ENCODE measurements around the gene F5.

F5 gene

DNA sequence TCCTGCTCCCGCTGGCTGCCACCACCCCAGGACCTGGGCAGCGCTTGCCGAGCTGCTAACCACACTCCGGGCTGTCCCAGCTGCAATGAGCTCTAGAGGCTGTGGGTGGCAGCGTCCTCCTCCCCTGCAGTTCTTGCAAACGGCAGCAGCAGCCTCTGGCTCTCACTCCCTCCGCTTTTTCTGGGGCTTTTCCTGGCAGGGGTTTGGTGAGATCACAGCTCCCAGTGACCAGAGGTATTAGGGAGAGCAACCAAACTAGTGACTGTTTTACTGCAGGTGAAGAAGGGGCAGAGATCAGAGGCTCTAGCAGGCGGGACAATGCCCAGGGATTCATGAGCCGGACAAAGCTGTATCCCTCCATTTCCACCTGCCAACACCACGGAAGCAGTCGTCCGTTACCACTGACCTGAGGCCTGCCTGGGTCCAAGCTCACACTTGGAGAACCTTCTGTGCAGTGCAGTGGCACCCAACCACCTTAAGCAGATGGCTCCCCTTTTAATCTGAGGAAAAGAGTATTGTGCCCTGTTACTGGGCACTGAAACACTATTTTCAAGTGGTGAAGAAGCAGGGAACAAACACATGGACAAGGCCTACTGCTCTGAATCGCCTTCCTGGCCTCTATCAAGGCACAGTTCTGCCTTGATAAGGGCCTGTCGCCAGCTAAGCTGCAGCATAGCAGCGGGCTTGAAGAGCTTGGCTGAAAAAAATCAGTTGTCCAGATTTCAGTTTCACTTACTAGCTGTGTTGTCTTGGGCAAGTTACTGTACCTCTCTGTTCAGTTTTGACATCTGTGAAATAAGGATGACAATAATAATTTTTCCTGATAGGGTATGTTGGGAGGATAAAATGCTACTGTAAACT, at the start of gene F5:
TSS of gene F5 (minus strand) at position 87 of the 861 bp plus-strand sequence. CDS start 95 bp downstream, outside the sequence.
- peak; percentile 71 for DNase-seq

- DNase-seq = no peak
Observed at GRCh38 chr1:169634877-169635276, 48.6 kb upstream of the F5 start.

DNA sequence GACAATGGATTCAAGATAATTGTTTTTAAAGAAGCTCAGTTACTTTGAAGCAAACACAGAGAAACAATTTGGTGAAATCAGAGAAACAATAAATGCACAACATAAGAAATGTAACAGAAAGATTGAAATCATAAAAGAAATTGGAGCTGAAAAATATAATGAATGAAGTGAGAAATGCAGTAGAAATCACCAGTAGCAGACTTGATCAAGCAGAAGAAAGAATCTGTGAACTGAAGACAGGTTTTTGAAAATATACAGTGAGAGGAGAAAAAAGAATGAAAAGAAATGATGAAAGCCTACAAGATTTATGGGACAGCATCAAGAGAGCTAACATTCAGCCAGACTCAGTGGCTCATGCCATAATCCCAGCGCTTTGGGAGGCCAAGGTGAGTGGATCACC, 47.9 kb upstream of the F5 start:
- no peak for DNase-seq

DNA sequence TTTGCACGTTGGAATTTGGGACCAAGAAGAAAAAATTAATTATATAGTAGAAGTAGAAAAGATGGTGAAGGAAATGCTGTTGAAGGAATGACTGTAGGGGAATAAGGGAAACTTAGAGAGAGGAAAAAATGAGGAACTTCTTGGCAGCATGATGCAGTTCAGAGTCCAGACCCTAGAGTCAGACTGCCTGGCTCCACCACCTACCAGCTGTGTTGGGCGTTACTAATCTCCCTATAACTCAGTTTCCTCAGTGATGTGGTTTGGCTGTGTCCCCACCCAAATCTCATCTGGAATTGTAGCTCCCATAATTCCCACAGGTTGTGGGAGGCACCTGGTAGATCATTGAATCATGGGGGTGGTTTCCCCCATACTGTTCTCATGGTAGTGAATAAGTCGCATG, 45.0 kb upstream of the F5 start:
- DNase-seq = no peak

GRCh38 chr1:169630006-169630405, 43.7 kb upstream of the F5 start, which contains the start of gene SELP:
Gene SELP, minus strand, starts transcription at chr1:169630124. Its CDS starts 50 bp downstream, at chr1:169630074.
- DNase-seq = no peak

DNA sequence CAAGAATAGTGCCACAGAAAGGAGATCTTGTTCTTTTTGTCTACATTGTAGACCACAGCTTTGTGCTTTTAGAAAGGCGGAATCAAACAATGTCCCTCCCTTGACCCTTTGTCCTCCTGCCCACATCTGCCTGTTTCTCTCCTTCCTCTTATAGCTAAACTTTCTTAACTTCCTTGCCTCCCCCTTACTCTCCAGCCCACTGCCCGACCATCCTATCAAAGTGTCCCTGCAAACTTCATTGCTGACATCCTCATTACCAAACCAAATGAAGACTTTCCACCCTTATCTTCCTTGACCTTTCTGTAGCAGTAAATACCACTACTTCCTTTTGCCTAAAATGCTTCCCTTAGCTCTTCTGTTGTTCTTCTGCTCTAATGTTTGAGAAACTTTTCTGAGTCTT, 38.6 kb upstream of the F5 start:
- peak; percentile 64 for DNase-seq

GRCh38 chr1:169624122-169624521, 37.8 kb upstream of the F5 start:
- DNase-seq = no peak

DNA sequence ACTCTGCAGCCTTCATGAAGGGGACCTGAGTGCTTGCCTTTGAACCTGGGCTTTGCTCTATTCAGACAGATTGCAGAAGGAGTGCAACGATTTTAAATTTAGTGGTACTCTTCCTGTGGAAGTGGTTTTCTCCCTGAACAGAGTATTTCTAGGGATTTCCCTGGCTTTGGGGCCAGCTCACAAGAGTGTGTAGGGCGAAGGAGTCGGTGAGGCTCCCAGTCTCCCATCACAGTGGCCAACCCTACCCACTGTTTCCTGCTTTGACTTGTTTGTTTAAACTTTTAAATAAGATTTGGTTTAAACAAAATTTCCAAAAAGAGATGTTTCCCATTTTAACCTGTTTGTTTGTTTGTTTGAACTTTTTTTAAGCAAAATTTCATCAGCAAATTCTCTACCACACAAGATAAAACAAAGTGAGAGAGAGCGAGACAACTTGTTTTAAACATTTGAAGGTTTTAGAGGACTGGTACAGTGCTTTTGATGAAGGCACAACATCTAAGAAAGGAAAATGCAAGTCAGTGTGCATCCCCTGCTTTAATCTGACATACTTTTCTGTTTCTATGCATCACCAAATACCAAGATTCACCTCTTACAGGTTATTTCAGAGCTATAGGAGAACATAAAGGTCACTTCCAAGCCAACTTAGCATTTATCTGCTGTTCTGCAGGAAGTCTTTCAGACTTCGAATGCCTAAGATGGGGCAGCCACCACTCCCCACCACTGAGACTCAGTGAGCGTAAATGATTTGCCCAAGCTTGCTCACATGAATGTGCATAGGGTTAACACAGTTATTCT, 37.0 kb upstream of the F5 start:
- DNase-seq = no peak

GRCh38 chr1:169620565-169620964, 34.3 kb upstream of the F5 start:
- DNase-seq = no peak

GRCh38 chr1:169618367-169618766, 32.1 kb upstream of the F5 start:
- DNase-seq = no peak

DNA sequence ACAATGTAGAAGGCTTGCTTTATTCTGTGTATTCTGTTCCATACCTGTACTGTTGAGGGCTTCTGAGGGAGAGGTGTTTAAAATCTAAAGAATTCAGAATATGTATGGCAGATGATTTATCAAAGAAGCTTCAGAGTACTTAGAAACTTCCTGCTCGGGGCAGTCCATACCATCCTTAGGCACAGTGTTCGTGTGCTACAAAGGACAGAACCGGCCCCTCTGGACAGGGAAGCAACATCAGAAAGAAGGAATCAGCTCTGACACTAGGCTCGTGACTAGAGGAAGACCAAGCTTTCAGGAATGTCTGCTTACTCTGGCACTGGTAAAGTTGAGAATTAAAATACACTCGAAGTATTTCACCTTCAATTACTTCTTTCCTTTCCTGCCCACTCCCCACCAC, 29.5 kb upstream of the F5 start:
- DNase-seq = no peak

DNA sequence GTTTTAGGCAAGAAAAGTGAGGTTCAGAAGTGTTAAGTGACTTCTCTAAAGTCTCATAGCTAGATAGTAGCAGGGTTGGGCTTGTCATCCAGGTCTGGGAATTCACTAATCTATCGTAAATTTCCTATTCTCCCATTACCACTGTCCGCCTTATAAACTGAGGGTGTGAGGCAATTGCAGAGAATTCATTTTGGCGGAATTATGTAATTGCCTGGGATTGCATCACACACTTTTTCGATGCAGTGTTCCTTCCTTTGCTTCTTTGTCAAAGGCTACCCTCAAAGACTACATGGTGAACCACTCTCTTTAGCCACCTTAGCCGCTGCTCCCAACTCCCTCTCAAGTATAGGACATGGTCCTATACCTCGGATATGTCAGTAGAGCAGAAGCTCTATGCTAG, 24.6 kb upstream of the F5 start:
- DNase-seq = peak; percentile 80

- DNase-seq = peak; percentile 34
Observed at GRCh38 chr1:169610108-169610507, 23.8 kb upstream of the F5 start.

- no peak for DNase-seq
Observed at GRCh38 chr1:169608226-169608625, 21.9 kb upstream of the F5 start.

- DNase-seq = peak; percentile 54
Observed at GRCh38 chr1:169604781-169605560, 18.7 kb upstream of the F5 start.

- peak; percentile 71 for DNase-seq
Observed at GRCh38 chr1:169601096-169601881, 15.0 kb upstream of the F5 start.

DNA sequence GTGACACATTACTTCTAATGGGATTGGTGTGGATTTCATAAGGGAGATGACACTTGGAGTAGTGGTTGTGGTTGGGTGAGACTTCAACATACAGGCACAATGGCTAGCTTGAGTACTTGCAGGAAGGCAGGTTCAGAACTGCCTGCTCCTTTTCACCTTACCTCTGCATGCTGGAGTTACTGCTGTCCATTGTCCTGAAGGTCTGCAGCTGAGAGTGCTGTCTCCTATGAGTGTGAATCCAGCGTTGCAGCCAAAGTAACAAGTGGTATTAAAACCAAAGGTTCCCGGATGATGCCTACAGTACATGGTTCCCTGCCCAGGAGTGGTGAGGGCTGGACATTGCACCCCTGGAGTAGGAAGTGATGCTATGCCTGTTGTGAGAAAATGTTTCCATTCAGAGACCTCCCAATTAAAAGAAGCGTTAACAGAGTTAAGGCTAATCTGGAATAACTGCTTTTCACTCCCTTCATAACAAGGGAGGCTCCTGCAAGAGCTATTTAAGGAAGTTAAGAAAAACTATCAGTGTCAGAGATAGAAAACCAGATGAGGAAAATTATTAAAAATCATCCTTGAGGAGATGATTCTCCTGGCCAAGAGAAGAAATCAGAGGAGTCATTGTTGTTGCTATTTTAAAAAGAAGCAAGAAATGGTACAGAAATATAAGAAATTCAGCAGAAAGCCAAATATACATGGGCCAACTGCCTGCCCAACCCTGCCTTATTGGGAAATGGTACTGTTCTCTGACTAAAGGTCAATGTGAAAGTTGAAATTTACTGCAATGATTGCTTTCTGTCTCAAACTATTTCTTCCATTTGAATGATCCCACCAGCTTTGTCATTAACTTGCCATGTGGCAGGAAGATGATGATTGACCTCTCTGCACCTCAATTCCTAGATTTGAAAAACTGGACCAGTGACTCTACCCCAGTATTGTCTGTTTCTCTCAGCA, 9.8 kb upstream of the F5 start:
- DNase-seq = peak; percentile 36

GRCh38 chr1:169594391-169594790, 8.1 kb upstream of the F5 start:
- DNase-seq = no peak

DNA sequence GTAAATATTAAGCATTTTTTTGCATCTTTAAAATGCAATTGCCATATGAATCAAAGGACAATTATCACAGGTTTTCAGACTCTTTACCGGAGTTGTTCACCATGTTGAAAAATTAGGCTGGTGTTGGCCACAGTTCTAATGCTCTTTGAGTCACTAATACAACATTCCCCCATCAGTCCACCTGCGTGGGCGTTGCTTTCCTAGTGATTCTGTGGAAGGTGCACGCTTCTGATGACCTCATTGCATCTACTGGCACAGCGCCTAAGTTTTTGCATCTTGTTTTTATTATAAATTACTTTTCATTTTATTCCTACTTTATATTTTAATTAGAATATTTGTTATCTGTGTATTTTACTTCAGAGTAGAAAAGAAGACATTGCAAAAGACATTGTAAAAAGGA, 4.7 kb upstream of the F5 start:
- no peak for DNase-seq

- DNase-seq = no peak
Observed at GRCh38 chr1:169588785-169589485, 2.7 kb upstream of the F5 start.

DNA sequence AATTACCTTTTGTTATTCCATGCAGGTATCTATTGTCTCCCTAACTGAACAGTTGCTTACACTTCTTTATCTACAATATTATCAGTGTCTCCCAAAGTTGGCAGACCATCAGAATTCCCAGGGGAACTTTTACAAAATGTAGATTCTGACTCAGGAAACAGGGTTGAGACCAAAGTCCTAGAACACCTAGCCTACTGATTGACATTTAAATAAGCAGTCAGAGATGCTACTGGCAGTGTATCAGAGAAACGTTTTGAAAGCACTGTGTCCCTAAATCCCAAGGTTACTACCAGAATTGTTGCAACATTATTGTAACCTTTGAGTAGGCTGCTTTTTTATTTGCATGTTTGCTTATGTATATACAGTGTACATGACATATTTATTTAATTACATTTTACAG, 1.8 kb upstream of the F5 start:
- no peak for DNase-seq
